ENCODE measurements around the gene NYAP2. TPM values are rescaled to one million over a fixed set of nuclear protein-coding genes. Genes with fewer than 3 reads are reported as not detected.

NYAP2 gene
- polyA plus RNA-seq, 1 experiment = not detected

DNA sequence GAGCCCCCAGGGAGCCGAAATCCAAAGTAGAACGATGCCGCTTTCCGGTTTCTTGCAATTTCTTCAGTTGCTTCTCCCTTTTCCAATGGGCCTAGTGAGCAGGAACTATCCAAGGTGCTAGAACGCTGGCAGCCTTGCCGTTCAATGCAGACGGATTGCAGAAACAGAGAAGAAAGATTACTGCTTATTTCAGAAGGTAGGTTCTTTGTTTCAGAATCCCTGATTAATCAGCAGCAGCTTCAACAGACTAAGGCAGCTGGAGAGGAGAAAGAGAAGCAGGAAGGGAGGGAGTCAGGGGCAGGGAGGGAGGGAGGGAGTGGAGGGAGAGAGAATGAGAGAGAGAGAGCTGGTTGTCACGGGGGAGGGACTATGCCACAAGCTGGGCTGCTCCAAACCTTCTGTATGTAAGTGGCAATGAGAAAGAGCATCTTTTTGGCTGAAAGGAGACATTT lies 576 bp downstream of the NYAP2 start:
- peak; percentile 16 for DNase-seq (ENCODE audit: low read depth, low spot score)
- CTCF ChIA-PET = no interaction called here
- TF ChIP-seq, protein P1, sequence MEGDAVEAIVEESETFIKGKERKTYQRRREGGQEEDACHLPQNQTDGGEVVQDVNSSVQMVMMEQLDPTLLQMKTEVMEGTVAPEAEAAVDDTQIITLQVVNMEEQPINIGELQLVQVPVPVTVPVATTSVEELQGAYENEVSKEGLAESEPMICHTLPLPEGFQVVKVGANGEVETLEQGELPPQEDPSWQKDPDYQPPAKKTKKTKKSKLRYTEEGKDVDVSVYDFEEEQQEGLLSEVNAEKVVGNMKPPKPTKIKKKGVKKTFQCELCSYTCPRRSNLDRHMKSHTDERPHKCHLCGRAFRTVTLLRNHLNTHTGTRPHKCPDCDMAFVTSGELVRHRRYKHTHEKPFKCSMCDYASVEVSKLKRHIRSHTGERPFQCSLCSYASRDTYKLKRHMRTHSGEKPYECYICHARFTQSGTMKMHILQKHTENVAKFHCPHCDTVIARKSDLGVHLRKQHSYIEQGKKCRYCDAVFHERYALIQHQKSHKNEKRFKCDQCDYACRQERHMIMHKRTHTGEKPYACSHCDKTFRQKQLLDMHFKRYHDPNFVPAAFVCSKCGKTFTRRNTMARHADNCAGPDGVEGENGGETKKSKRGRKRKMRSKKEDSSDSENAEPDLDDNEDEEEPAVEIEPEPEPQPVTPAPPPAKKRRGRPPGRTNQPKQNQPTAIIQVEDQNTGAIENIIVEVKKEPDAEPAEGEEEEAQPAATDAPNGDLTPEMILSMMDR (IDR thresholded peaks at IDR 0.05; ENCODE audit: low read depth, low read length) = no peak
- POLR2A ChIA-PET = no interaction called here
- H3K9me3 ChIP-seq (ENCODE audit: control insufficient read depth, insufficient read depth, low read length) = no peaks in the 10 kb centered on the region
- no peaks in the 10 kb centered on the region for H3K27me3 ChIP-seq (ENCODE audit: control insufficient read depth, insufficient read depth, low read length)
- no peak overlapping the region for H3K4me3 ChIP-seq (ENCODE audit: low read depth, low read length)
- H3K27ac ChIP-seq (ENCODE audit: low read depth, low read length) = no peak overlapping the region

DNA sequence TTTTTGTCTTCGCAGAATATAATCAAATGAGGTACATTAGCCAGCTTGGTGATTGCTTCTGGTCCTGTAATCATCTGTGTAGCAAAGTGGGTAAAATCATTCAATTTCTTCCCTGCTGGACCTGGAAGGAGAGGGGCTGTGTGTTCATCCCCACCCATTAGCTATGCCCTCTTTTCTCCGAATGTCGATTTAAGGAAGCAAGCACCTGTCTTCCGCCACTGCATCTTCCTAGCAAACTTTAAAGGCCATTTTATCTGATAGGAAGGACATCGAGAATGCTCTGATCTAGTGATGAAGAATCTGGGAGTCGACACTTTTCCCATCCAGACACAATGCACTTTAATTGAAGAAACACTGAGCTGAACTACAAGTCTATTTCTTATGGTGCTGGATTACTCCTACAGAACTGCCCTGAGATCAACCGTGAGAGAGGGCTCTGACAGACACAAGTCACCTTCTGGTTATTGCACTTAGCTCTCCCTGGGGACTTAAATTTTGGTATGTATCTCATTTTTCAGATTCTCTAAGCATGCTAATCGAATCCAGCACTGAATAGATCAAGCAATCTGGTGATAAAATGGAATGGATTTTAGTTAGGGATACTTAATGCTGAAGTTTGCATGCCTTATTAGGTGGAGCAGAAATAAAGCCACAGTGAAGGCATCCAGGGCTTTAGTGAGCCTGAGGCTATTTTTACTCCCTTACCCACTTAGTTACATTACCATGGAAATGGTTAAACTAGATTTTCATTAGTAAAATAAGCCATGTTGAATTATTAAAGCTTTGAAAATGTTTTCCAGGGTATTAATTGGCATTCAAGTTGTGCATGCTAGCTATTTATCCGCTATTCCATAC lies 1.3 kb downstream of the NYAP2 start:
- CTCF ChIA-PET = no interaction called here
- TF ChIP-seq, protein P1 (IDR thresholded peaks at IDR 0.05; ENCODE audit: low read depth, low read length) = no peak
- POLR2A ChIA-PET = no interaction called here
- H3K4me3 ChIP-seq (ENCODE audit: low read depth, low read length) = no peak overlapping the region
- no peaks in the 10 kb centered on the region for H3K9me3 ChIP-seq (ENCODE audit: control insufficient read depth, insufficient read depth, low read length)
- no peak for DNase-seq (ENCODE audit: low read depth, low spot score)
- H3K27me3 ChIP-seq (ENCODE audit: control insufficient read depth, insufficient read depth, low read length) = no peaks in the 10 kb centered on the region
- H3K27ac ChIP-seq (ENCODE audit: low read depth, low read length) = no peak overlapping the region

DNA sequence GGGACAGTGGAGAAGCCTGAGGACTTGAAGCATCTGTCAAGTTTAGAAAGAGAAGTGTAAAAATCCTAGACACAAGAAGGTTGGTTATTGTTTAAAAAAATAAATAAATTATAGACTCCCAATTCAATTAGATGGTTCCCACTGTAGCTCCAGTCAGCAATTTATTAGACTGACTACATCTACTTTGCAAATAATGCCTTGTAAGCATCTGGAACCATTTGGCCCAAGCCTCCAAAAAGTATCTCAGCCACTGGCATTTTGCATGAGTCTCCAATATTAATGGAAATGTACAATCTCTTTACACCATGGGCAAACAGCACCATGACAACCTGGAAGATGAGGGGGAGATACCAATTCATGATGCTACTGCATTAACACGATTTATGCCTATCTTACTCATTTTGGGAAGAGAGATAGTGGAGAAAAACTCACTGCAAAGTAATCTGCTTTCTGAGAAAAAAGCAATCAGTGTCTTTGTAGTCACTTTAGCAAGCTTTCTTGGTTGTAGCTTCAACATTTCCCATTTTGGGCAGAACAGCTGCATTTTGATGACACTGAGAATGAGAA lies 2.8 kb downstream of the NYAP2 start:
- DNase-seq (ENCODE audit: low read depth, low spot score) = no peak
- ChIA-PET CTCF (no interaction called here), POLR2A (no interaction called here)
- Histone ChIP-seq H3K27ac (ENCODE audit: low read depth, low read length) (no peak overlapping the region), H3K27me3 (ENCODE audit: control insufficient read depth, insufficient read depth, low read length) (no peaks in the 10 kb centered on the region), H3K4me3 (ENCODE audit: low read depth, low read length) (no peak overlapping the region), H3K9me3 (ENCODE audit: control insufficient read depth, insufficient read depth, low read length) (no peaks in the 10 kb centered on the region)
- TF ChIP-seq, protein P1 (IDR thresholded peaks at IDR 0.05; ENCODE audit: low read depth, low read length) = no peak

DNA sequence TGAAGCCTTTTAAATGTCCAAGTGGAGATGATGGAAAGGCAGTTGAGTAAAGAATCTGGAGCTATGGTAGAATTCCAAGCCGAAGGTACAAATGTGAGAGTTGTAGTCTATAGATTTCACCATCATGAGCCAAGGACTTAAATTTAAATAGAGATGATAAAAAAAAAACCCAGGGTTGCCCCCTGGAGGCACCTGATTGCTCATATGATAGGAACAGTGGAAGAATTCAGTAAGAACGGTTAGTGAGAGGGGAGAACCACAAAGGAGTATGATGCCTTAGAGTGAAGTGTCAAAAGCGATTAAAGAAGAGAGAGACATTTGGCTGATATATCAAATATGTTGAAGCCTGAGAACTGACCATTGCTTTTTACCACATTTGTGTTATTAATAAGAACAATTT lies 11.9 kb downstream of the NYAP2 start:
- Histone ChIP-seq H3K27me3 (ENCODE audit: control insufficient read depth, insufficient read depth, low read length) (no peaks in the 10 kb centered on the region), H3K27ac (ENCODE audit: low read depth, low read length) (no peak overlapping the region), H3K9me3 (ENCODE audit: control insufficient read depth, insufficient read depth, low read length) (no peaks in the 10 kb centered on the region), H3K4me3 (ENCODE audit: low read depth, low read length) (no peak overlapping the region)
- POLR2A ChIA-PET = no interaction called here
- DNase-seq (ENCODE audit: low read depth, low spot score) = no peak
- CTCF ChIA-PET = no interaction called here
- TF ChIP-seq, protein P1 (IDR thresholded peaks at IDR 0.05; ENCODE audit: low read depth, low read length) = no peak

DNA sequence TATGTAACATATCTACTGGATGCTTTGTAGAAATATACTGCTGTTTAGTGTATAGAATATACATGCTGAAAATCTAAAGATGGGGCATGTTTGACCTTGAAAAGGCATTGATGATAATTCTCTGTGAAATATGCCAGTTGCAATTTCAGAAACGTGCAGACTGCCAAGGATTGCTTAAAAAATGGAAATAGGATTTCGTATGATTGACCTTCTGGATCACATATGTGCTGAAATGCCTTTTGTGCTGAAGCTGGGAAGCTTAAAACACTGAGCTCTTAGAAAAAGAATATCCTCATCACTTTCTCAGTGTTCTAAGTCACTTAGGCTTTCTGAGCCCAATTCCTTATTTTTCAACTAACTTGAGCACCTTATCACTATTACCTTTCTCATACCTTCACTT lies 14.3 kb downstream of the NYAP2 start:
- no peak for DNase-seq (ENCODE audit: low read depth, low spot score)
- no peak overlapping the region for H3K4me3 ChIP-seq (ENCODE audit: low read depth, low read length)
- no peaks in the 10 kb centered on the region for H3K27me3 ChIP-seq (ENCODE audit: control insufficient read depth, insufficient read depth, low read length)
- ChIA-PET CTCF (no interaction called here), POLR2A (no interaction called here)
- TF ChIP-seq, protein P1 (IDR thresholded peaks at IDR 0.05; ENCODE audit: low read depth, low read length) = no peak
- H3K9me3 ChIP-seq (ENCODE audit: control insufficient read depth, insufficient read depth, low read length) = no peaks in the 10 kb centered on the region
- H3K27ac ChIP-seq (ENCODE audit: low read depth, low read length) = no peak overlapping the region

Data from AG04450 (cell line).